ENCODE measurements around the gene CYB5D1. TPM values are rescaled to one million over a fixed set of nuclear protein-coding genes. Genes with fewer than 3 reads are reported as not detected.

The CYB5D1 gene
- total RNA-seq, 4 donors from 2014 or later: 4.1 to 14.7 (median 9.0) TPM

DNA sequence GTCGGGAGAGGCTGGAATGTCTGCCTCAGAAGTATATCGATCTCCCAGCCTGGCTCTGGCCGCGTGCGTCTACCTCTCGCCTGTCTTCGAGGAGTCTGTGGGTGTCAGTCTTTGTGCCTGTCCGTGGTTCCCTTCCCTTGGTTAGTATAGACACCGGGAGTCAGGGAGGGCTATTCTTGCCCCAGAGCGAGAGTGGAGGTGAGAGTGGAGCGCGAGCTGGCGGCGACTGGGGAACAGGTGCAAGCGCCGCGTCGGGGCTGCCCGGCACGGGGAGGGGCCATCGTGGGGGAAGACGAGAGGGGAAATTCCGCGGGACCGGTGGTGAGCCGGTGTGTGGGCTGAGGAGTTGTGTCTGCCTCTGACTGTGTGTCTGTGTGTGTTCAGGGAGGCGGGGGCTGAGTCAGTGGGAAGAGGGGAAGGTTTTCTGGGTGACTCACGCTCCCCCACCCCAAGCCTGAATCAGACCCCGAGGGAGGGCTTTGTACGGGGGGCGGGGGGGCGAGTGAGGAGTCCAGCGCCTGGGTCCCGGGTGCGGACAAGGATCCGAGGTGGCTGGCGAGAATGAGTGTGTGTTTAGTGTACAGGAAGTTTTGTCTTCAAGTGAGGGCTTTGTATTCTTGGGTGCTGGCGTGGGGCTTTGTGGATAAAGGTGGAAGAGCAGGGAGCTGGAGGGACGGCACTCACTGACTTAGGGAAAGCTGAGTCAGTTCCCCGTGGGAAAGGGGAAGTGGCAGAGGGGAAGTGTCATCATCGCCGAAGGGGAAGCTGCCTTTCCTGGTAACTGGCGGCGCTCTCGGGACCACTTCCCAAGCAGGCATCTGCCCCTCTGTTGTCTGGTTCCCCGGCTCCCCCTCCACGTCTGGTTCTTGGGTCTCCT lies 15.2 kb upstream of the CYB5D1 start:
- Histone ChIP-seq H3K9me3 (no peaks in the 10 kb centered on the region), H3K27ac (peak overlapping the region; percentile 97 to 100 (median 100)), H3K4me1 (peaks cover 44 to 50% of the 10 kb centered on the region in 2 donors), H3K27me3 (no peaks in the 10 kb centered on the region), H3K4me3 (peak overlapping the region; percentile 80 to 96 (median 88)), H3K36me3 (peaks cover 0 to 20% of the 10 kb centered on the region in 2 donors)
- TF ChIP-seq, protein P1, sequence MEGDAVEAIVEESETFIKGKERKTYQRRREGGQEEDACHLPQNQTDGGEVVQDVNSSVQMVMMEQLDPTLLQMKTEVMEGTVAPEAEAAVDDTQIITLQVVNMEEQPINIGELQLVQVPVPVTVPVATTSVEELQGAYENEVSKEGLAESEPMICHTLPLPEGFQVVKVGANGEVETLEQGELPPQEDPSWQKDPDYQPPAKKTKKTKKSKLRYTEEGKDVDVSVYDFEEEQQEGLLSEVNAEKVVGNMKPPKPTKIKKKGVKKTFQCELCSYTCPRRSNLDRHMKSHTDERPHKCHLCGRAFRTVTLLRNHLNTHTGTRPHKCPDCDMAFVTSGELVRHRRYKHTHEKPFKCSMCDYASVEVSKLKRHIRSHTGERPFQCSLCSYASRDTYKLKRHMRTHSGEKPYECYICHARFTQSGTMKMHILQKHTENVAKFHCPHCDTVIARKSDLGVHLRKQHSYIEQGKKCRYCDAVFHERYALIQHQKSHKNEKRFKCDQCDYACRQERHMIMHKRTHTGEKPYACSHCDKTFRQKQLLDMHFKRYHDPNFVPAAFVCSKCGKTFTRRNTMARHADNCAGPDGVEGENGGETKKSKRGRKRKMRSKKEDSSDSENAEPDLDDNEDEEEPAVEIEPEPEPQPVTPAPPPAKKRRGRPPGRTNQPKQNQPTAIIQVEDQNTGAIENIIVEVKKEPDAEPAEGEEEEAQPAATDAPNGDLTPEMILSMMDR (IDR thresholded peaks at IDR 0.05 in 4 of 5, conservative IDR thresholded peaks at IDR 0.05 in 1 of 5): no peak
- TF ChIP-seq POLR2A (IDR thresholded peaks at IDR 0.05): peak; percentile 69 to 74
- peak; percentile 68 to 83 for DNase-seq
- intact Hi-C loops (cut with DNase I; ENCODE audit: low total_unique reads) (loop anchor here (1.0 to 10.0 kb wide), 6 partner anchors 15 to 605 kb away; partner anchors contain the start of genes EIF5A, KRABD2, NAA38 and PER1), in situ Hi-C loops (cut with MboI; ENCODE audit: low sequenced_read_pairs in 4 of 4) (loop anchor here in 1 of 4 donors (5.0 kb wide), 1 partner anchor 310 kb away; the partner anchor contains the start of gene PER1)
- peak; percentile 31 to 39 for ATAC-seq

DNA sequence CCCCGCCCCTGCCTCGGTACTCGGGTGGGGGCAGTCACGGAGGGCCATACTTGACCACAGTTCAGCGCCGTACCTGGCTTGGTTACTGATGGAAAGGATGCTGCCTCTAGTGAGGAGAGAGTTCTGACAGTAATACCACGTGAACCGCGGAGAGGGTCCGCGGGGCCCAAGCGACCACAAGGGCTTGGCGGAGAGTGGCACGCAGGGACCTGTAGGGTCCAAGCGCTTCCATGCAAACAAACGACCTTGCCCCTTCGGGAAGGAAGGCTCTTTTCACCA lies 14.6 kb upstream of the CYB5D1 start:
- peak overlapping the region; percentile 97 to 100 (median 100) for H3K27ac ChIP-seq
- TF ChIP-seq, protein P1 (IDR thresholded peaks at IDR 0.05 in 4 of 5, conservative IDR thresholded peaks at IDR 0.05 in 1 of 5): no peak
- no peak for TF ChIP-seq POLR2A (IDR thresholded peaks at IDR 0.05)
- peaks cover 40 to 45% of the 10 kb centered on the region in 2 donors for H3K4me1 ChIP-seq
- no peaks in the 10 kb centered on the region for H3K9me3 ChIP-seq
- no peaks in the 10 kb centered on the region for H3K27me3 ChIP-seq
- H3K36me3 ChIP-seq: peaks cover 0 to 25% of the 10 kb centered on the region in 2 donors
- H3K4me3 ChIP-seq: peak overlapping the region; percentile 80 to 96 (median 88)
- in situ Hi-C loops (cut with MboI; ENCODE audit: low sequenced_read_pairs in 4 of 4) (loop anchor here in 1 of 4 donors (5.0 kb wide), 1 partner anchor 309 kb away; the partner anchor contains the start of gene PER1), intact Hi-C loops (cut with DNase I; ENCODE audit: low total_unique reads) (loop anchor here (1.0 to 10.0 kb wide), 6 partner anchors 14 to 606 kb away; partner anchors contain the start of genes EIF5A, KRABD2, NAA38 and PER1)
- no peak for DNase-seq
- peak in 1 of 2 donors; percentile 1 for ATAC-seq

DNA sequence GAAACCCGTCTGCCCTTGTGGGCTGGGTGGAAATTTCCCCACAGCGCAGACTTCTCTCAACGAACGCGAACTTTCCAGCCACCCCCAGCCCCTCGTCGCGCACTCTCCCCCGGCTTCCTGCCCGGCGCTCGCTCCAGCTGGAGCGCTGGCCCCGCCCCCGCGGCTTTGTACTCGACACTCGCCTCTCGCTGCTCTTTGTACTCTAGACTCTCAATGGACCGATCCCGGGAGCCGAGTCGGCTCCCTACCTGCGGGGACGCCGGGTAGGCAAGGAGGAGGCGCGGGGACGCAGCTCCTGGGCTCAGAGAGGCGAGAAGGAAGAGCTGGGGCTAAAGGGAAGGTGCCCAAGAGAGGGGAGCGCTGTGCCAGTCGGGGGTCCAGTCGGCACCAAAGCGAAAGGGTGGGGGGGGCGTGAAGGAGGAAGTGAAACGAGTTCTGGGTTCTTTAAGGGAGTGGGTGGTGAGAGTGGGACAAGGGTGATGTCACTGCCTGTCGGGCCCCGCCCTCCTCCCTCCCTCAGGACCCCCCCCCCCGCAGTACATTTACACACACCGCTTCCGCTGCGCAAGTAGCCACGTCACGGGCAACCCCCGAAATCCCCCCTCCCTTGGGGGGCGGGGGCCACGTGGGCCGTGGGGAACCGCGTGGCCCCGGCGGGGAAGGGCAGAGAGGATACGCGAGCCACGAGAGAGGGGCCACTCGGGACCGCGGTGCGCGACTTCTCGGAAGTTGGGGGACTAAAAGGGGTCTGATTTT lies 14.1 kb upstream of the CYB5D1 start:
- H3K36me3 ChIP-seq: peaks cover 0 to 31% of the 10 kb centered on the region in 2 donors
- TF ChIP-seq POLR2A (IDR thresholded peaks at IDR 0.05): peak; percentile 54 to 66
- TF ChIP-seq, protein P1 (IDR thresholded peaks at IDR 0.05 in 4 of 5, conservative IDR thresholded peaks at IDR 0.05 in 1 of 5): no peak
- no peaks in the 10 kb centered on the region for H3K9me3 ChIP-seq
- ATAC-seq (peak; percentile 27 to 31), DNase-seq (peak; percentile 60 to 76)
- intact Hi-C loops (cut with DNase I; ENCODE audit: low total_unique reads): loop anchor here (1.0 to 10.0 kb wide), 8 partner anchors 8 to 606 kb away; partner anchors contain the start of genes EIF5A, KRABD2, NAA38 and PER1
- peak overlapping the region; percentile 80 to 96 (median 88) for H3K4me3 ChIP-seq
- peaks cover 36 to 40% of the 10 kb centered on the region in 2 donors for H3K4me1 ChIP-seq
- H3K27ac ChIP-seq: peak overlapping the region; percentile 97 to 100 (median 100)
- H3K27me3 ChIP-seq: no peaks in the 10 kb centered on the region
- in situ Hi-C loops (cut with MboI; ENCODE audit: low sequenced_read_pairs in 4 of 4): loop anchor here in 1 of 4 donors (5.0 kb wide), 1 partner anchor 309 kb away; the partner anchor contains the start of gene PER1
